ENCODE results near the gene LRRC28.
A peak's percentile ranks its signal among the peaks of the same experiment; 100 is the strongest.

Gene LRRC28

DNA sequence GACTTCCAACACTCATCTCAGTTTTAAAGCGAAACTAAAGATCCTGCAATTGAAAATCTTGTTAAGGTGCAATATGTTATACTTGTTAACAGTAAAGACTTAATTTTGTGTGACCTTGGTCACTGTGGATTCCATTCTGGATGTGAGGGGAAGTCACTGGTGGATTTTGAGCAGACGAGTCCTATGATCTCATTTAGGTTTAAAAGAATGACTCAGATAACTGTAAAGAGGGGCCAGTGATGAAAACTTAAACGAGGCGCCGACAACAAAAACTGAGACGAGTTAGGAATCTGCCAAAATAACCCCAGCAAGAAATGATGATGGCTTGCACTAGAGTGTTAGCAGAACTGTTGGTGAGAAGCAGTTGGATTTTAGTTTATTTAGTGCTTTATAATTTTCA lies 56.5 kb downstream of the LRRC28 start:
- peak; percentile 3 for DNase-seq

DNA sequence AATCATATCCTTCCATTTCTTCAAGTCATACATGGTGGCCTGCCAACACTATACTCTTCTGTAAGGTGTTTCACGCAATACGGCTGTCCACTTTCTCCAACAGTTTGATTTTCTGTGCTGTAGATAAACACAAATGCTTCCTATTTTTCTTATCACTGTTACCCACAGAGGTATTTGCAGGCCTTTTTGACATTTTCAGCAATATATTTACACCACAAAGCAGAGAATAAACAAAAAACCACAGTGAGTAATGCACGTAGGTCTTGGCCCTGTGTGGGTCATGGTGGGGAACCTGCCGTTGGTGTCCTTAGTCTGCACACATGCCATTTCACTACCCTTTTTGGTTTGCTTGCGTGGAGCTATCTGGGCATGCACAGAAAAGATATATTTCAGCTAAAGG lies 59.5 kb downstream of the LRRC28 start:
- peak; percentile 65 for DNase-seq

DNA sequence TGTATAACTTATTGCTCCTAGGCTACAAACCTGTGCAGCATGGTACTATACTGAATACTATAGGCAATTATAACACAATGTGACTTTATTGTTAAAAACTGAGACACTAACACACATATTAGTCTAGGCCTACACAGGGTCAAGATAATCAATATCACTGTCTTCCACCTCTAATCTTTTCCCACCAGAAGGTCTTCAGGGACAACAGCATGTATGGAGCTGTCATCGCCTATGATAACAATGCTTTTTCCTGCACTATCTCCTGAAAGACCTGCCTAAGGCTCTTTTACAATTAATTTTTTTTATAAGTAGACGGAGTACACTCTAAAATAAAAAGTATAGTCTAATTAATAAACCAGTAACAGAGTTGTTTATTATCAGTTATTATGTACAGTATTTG lies 60.9 kb downstream of the LRRC28 start:
- no peak for DNase-seq

DNA sequence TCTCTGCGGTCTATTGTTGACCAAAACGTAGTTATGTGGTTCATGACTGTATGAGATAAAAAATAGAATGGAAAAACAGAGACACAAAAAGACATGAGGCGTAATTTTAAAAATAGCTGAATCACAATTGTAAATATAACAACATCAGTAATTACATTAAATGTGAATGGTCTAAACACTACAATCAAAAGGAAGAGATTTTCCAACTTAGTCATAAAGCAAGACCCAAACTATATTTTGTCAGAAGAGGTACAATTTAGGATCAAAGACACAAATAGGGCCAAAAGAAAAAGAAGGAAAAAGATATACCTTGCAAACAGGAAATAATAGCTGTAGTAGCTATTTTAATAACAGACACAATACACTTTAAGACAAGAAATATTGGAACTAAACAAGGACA lies 61.5 kb downstream of the LRRC28 start:
- no peak for DNase-seq

DNA sequence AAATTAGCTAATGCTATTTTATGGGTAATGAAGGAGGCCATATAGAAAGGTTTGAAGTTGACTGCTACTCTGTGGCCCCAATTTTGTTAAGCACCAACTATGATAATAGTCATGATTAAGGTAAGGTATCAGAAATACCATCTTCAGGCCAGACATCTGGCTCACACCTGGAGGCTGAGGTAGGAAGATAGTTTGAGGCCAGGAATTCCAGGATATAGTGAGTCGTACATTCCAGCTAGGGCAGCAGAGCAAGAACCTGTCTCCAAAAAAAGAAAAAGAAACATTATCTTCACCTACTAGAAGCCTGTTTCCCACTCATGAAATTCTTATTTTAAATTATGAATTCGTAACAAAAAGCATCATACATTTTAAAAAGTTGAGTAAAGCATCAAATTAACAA lies 64.4 kb downstream of the LRRC28 start:
- no peak for DNase-seq

DNA sequence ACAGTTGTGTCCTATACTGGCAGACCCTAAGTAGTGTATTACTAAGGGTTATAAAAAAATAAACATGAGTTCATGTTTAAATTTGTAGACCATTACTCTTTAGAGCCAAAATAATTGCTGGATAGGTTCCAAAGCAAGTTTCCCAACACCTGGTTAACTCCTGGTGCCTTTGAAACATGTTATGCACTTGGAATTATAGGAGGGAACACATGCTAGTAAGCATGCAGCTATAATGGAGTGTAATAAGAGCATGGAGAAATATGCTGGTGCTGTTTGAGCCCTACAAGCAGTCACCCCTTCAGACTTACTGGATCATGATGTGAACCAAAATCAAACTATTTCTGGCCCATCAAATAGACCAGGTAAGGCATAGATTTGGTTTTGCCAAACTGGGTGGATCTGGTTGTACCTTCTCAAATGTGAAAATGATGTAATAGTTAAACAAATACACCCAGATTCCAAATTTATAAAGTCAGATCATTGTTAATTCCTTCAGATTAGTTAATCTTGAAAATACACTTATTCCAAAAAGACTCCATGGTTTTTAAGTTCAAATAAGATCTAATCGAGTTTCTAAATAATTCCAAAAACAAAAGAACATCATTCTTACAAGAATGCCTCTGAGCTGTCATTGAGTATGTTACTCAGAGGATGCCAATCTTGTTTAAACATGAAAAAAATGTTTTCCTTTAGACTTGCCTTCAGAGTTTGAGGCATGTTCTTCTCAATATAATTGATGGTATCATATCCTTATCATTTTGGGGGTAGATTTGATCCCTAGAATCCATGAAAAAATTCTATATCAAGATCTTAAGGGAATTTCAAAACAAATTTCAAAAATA lies 69.3 kb downstream of the LRRC28 start:
- no peak for DNase-seq

DNA sequence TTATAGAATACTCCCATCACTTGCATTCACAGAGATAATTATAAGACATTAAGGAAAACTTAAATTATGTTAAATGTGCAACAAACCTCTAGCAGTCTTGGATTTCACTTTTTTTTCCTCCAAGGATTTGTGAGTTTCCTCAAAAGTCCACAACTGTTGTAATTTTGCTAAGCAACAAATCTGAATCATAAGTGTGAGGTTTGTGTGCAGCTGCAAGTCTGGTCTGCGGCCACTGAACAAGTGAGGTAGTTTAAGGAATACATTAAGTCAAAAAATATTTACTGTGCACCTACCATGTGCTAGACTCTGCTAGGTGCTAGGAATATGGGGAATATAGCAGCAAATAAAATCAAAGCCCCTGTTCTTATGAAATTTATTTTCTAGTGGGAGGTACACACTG lies 70.2 kb downstream of the LRRC28 start:
- no peak for DNase-seq

DNA sequence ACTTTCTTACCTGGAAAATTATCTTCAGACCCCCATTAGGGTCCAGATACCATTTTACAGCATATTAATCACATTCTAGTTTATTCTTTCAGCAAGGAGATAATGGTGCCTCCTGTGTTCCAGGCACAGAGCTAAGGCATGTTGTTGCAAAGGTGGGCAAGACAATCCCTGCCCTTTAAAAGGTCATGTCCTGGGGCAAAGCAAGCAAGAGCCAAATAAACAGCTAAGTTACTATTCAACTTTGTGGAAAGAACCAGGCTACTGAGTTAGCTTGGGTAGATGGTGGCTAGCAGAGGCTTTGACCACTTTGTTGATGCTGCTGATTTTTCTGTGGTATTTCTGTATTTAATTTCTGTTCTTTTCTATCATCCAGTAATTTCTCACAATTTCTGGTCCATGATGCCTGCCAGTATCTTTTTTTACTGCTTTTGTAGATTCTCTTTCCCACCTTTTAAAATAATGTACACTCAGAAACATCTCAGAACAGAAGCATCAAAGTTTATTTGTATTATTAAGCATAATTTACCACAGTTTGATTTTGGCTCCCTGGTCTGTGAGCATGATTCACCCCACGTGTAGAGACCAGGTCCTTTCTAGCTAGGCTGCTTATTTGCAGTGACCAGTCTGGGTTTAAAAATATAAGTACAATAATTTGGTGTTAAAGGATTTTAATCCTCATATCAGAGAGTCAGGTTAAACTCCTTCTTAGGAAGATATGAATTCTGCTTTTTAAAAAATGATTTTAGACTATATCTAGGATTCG lies 71.5 kb downstream of the LRRC28 start:
- no peak for DNase-seq

DNA sequence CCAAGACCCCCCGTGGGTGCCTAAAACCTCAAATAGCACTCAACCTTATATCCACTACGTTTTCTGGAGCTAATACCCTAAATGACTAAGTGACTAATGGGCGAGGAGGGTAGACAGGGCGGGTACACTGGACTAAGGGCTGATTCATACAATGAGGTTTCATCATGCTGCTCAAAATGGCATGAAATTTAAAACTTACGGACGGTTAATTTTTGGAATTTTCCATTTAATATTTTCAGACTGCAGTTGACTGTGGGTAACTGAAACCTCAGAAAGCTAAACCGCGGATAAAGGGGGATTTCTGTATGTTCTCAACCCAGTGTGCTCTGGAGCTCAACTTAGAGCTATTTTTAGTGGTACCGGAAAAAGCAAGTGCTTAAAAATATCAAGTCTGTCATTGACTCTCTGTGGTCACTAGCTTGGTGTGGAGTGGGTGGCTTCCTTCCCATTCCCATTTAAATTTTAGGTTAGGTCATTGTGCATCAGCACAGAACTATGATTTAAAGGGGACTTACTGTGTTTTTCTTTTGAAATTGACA lies 72.9 kb downstream of the LRRC28 start:
- DNase-seq: no peak

DNA sequence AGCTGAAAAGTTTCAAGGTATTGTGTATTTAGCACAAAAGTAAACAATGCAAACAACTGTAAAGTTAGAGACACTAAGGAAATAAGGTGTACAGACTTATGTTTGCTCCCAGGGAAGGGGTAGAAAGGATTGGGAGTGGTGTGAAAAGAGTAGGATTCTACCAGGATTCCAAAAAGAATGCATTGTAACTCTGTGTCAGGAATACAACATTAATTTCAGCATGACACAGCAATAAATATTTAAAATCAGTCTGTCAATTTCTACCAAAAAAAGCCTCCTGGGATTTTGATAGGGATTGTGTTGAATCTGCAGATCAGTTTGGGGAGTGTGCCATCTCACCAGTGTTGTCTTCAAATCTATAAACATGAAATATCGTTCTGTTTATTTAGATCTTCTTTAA lies 73.4 kb downstream of the LRRC28 start:
- DNase-seq: no peak

DNA sequence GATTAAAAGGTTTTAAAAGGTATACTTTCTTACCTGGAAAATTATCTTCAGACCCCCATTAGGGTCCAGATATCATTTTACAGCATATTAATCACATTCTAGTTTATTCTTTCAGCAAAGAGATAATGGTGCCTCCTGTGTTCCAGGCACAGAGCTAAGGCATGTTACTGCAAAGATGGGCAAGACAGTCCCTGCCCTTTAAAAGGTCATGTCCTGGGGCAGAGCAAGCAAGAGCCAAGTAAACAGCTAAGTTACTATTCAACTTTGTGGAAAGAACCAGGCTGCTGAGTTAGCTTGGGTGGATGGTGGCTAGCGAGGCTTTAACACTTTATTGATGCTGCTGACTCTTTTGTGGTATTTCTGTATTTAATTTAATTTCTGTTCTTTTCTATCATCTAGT lies 75.0 kb downstream of the LRRC28 start:
- DNase-seq: no peak

DNA sequence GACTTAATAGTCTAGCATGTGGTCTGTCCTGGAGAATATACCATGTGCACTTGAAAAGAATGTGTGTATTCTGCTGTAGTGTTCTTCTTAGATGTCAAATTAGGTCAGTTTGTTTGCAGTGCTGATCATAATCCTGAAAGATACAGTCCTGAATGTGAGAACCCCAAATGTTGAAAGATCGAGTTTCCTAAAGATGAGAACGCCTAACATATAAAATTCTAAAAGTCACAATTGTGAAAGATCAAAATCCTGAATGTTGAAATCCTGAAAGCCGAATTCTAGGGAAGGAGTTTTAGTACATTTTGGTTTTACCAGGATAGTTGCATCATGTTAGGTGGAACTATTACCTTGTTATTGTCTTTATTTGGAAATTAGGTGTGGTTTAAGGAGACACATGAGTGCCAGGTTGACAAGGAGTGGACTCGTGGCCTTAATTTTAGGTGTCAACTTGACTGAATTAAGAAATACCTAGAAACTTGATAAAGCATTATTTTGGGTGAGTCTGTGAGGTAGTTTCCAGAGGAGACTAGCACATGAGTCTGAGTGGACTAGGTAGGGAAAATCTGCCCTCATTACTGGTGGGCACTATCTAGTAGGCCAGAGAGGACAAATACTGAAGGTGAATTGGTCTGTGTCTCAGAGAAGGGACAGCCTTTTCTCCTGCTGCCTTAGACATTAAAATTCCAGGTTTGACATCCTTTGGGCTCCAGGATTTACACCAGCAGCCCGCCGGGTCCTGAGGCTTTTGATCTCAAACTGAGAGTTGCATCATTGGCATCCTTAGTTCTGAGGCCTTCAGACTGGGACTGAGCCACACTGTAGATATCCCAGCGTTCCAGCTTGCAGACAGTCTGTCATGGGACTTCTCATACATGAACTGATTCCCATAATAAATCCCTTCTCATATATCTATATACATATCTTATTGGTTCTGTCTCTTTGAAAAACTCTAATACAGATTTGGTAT lies 77.1 kb downstream of the LRRC28 start:
- no peak for DNase-seq

DNA sequence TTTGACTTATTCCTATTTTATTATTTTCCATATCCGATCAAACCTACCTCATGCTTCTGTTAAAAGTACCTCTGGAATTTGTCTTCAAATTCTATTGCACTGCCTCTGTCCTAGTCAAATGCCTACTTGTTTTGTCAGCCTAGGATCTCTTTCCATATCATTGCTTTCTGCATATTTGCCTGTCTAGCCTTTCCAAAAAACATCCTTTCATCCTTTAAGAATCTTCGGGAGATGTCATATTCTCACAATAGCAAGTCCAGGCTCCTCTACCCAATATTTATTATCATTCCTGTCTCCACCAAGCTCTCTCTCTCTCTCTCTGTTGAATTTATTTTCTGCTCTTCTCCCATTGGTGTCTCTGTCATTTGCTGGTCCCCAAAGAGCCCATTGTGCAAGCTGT lies 80.1 kb downstream of the LRRC28 start:
- DNase-seq: no peak

DNA sequence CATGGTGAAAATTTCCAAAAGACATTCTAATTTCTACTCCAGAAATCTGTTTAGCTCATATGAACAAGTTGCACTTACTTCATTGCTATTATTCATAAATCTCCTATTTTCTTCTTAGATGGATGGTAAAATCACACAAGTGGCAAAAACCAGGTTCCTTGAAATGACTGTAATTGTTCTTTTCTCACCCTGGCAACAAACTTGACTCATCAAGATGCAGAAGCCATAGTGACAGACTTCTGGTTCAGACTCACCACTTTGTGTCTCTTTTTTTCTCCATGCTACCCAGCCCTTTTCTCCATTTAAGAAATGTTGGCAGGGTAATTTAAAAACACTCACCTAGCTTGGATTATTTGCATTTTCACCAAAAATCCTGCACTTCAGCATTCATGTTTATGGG lies 82.1 kb downstream of the LRRC28 start:
- DNase-seq: no peak

DNA sequence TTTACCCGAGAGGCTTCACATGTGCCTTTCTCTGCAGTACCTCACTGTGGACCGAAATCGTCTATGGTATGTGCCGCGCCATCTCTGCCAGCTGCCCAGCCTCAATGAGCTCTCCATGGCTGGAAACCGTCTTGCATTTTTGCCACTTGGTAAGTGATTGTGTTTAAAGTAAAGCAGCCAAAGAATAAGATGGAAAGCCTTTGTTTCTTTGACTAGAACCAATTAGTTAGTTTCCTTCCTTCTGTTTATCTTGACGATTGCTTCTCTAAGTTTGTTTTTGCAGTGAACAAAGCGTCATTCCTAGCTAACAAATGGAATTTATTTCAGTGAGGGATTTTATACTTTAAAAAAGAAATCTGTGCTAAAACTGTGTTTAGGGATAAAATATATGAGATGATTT lies 82.7 kb downstream of the LRRC28 start:
- DNase-seq: no peak

DNA sequence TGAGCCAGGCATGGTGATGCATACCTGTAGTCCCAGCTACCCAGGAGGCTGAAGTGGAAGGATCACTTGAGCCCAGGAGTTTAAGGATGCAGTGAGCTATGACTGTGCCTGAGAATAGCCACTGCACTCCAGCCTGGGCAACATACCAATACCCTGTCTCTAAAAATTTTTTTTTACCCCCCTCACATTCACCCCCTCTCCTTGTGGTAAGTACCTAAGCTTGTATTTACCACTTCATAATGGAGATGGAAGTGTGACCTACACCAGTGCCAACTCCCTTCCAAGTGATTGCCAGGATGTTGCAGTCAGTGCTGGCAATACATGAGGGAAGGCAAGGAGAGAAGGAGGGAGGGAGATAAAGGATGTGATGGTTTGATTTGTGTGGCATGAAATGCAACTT lies 84.2 kb downstream of the LRRC28 start:
- no peak for DNase-seq

DNA sequence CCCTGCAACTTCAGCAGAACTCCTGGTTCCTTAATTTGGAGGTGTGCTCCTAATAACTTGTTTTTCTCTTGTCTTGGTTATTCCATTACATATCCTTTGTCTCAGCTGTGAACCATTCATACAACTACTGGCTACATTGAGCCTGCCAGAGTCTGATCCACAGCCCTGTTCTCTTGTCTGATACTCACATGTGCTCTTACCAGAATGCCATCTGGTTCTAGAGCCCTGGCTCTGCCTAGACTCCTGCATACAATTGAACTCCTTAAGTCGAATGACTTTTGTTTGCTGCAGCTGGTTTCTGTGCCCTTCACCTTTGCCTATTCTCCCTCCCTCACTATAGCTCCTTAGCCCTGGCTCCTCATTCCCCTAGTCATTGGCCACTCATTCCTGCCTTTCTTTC lies 85.5 kb downstream of the LRRC28 start:
- no peak for DNase-seq

DNA sequence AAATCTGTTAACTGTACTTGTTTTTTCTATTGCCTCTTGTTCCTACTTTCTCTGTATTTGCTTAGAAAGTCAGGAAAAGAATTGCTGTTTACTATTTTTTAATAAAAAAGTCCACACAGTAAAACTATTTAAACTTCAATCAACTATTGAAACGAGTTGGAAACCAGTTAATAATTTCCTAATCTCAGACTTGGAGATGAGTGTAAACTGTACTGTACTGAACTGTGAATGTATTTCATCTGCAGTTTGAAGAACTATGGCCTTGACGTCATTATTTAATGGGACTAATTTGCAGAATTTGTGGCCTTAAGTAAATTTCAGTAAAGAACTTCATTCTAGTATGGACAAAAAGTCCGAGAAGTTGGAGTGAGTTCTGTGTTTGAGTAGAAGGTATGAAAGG lies 89.1 kb downstream of the LRRC28 start:
- DNase-seq: no peak

DNA sequence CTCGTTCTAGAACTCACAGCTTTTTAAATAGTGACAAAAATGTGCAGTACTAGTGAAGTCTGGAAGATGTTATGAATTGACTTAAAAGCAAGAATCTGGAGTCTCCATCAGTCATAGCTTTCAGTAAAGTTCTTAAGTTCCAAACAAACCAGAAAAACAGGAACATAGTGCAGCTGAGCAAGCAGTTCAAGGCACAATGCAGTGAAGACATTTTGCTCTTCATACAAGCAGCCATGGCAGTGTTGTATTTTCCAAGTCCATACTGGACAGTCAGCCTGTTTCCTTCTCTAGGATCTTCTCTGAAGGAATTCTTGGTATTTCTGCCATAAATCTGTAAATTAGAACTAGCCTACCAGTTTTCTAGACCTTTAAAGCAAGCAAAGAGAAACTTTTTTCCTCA lies 90.5 kb downstream of the LRRC28 start:
- DNase-seq: no peak

DNA sequence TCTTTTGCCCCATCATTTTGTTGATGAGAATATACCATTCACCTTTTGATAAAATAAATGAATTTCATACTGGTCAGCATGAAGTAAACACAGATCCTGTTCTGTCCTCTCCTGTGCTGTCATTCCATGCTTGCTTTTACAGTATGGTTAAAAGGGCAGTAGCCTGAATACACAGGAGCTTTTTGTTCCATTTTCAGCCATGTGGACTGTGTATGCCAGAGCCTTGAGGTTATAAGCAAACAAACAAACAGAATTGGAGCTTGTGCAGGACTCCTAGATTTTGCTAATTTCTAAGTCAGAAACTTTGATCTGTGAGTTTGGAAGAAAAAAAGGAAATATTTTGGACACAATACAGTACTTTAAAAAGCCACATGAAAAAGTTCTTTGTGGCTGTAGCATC lies 91.9 kb downstream of the LRRC28 start:
- DNase-seq: no peak

DNA sequence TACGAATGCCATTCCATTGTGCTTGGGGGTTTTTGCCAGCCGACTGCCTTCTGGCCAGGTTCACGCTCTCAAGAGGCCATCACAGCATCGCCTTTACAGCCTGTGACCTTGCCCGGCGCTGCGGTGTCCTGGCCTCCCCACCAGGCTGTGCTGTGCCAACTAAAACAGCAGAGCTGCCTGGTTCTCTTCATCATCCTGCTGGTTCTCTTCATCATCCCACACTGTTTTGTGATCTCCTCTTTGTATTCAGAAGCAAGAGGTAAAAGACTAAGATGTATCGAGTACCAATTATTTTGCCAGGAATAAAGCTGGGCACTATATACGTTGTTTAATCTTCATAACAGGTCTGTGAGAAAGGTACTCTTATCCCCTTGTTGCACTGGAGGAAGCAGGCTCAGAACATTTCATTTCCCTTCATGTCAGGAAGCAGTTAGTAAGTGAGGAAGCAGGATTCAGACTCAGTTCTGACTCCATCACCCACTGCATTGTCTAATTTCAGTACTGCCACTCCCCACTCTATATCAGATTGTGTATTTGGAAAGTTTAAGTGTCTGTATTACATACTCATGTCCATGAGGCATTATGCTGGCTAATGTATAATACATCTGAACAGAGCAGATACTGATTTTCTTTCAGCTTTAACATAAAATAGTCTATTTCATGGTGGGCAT lies 92.7 kb downstream of the LRRC28 start:
- DNase-seq: no peak

DNA sequence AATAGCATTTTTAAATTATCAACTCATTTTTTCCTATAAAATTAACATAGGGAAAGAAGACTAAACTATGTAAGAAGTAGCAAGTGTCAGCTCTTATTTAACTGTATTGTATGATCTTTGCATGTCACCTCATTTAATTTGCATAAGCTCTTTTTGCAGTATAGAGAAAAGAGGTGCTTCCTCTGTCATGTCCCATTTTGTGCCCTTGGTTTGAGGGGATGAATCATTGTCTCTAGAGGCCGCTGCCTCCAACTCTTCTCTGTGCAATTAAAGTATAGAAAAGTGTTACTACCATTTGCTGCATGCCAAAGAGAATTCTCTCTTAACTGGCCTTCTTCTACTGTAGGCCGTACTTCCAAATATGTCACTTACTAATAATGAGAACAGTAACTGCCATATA lies 93.4 kb downstream of the LRRC28 start:
- no peak for DNase-seq

DNA sequence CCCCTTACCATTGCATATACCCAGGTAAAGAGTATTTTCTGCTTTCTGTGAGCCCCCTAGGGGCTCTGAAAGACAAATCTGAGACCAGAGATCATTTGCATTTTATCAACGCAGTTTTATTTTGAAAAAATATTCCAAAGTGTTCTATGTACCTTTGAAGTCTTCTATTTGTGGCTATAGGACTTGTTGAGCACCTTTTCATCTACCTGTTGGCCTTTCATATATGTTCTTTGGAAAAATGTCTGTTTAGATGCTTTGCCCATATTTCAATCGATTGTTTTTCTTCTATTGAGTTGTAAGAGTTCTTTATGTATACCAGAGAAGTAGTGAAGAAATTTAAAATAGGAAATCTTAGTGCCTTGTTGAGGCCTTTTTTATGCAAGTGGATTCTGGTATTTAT lies 94.0 kb downstream of the LRRC28 start:
- DNase-seq: no peak
